Right ventricle myocardium inferior (tissue), 1 donor: ENCODE results near the gene CDRT4. TPM values are rescaled to one million over a fixed set of nuclear protein-coding genes. Genes with fewer than 3 reads are reported as not detected.

Source experiments
- total RNA-seq: library from RNA; stranded (reverse); fragmentation: NEBNext Ultra II Directional; extraction: Animal tissue kit (Norgen Biotek cat#: 25700); gene quantifications from one replicate; pipeline ENCODE4 v1.2.1, GENCODE V29; 2021
- donor health status: DM: no; HTN: yes; CAD: no; lungs with severe emphysema.

CDRT4 gene
- total RNA-seq, 1 donor from 2014 or later, result 1.8 TPM

Other genes starting within 250 kb of the CDRT4 start
- 198 TPM for gene PMP22, start 202.3 kb downstream of the CDRT4 start, total RNA-seq
- gene TEKT3, start 126.0 kb downstream of the CDRT4 start, total RNA-seq, result 0.51 TPM
- 4.1 TPM for gene TVP23C, start 95.9 kb upstream of the CDRT4 start, total RNA-seq
- 0.84 TPM for gene FBXW10B, start 152.1 kb upstream of the CDRT4 start, total RNA-seq
- gene TRIM16, start 216.7 kb upstream of the CDRT4 start, total RNA-seq, result 31.9 TPM
- gene ZNF286A, start 232.1 kb upstream of the CDRT4 start, total RNA-seq, result 8.7 TPM